Caco-2 (cell line): ENCODE data around the gene PLXNA4. TPM values are rescaled to one million over a fixed set of nuclear protein-coding genes. Genes with fewer than 3 reads are reported as not detected.

Experiments
- BruUV-seq: library from RNA; stranded (reverse); fragments of 400-500 nt; replicated peaks from 2 replicates; lab custom pipeline; 2021; lab: Mats Ljungman, UMichigan
- CTCF ChIA-PET: fragments of 300-600 bp; sonication (Branson Sonifier 250); formaldehyde crosslinking; loops from one replicate; lab custom pipeline; 2022; ENCODE audit warnings: antibody characterized with exemption; lab: Charles Lee
- POLR2A ChIA-PET: fragments of 300-600 bp; sonication (Branson Sonifier 250); formaldehyde crosslinking; loops from one replicate; lab custom pipeline; 2022; ENCODE audit warnings: antibody characterized with exemption; lab: Charles Lee
- DNase-seq, 2 experiments: peaks; one replicate each; pipeline versions ENCODE4 v3.0.0 to v3.0.0-alpha.2; 2020 to 2022
- H3K27me3 ChIP-seq: replicated peaks from 2 replicates; pipeline ENCODE4 v1.6.0; 2011; ENCODE audit warnings: low read length; ENCODE audit not compliant: control insufficient read depth, insufficient read depth
- H3K36me3 ChIP-seq: 2 replicates; pipeline ENCODE4 v1.5.1; 2011; ENCODE audit warnings: low read length; ENCODE audit not compliant: control insufficient read depth, insufficient read depth
- H3K4me1 ChIP-seq: fragments of 250-450 bp; sonication (Bioruptor Pico); 2 replicates; pipeline ENCODE4 v1.5.1; 2020; ENCODE audit warnings: mild to moderate bottlenecking
- H3K4me3 ChIP-seq: 2 replicates; pipeline ENCODE4 v1.5.1; 2011; ENCODE audit warnings: low read depth, mild to moderate bottlenecking, control low read depth, low read length
- H3K9me3 ChIP-seq: fragments of 250-450 bp; sonication (Bioruptor Pico); 2 replicates; pipeline ENCODE4 v1.5.1; 2020; ENCODE audit warnings: mild to moderate bottlenecking, moderate library complexity
- H3K27ac Mint-ChIP-seq: one replicate; pipeline ENCODE4 v1.8.0; 2022; ENCODE audit warnings: mixed read lengths; ENCODE audit not compliant: unreplicated experiment
- H3K27me3 Mint-ChIP-seq: one replicate; pipeline ENCODE4 v1.8.0; 2022; ENCODE audit warnings: mixed read lengths; ENCODE audit not compliant: insufficient read depth, unreplicated experiment
- H3K36me3 Mint-ChIP-seq: one replicate; pipeline ENCODE4 v1.8.0; 2022; ENCODE audit warnings: mild to moderate bottlenecking, mixed read lengths; ENCODE audit not compliant: insufficient read depth, unreplicated experiment
- H3K4me1 Mint-ChIP-seq: one replicate; pipeline ENCODE4 v1.8.0; 2022; ENCODE audit warnings: low read depth, mixed read lengths; ENCODE audit not compliant: unreplicated experiment
- H3K4me3 Mint-ChIP-seq: one replicate; pipeline ENCODE4 v1.8.0; 2022; ENCODE audit warnings: mild to moderate bottlenecking, moderate library complexity, mixed read lengths; ENCODE audit not compliant: unreplicated experiment
- H3K9me3 Mint-ChIP-seq: one replicate; pipeline ENCODE4 v1.8.0; 2022; ENCODE audit warnings: mixed read lengths; ENCODE audit not compliant: unreplicated experiment
- intact Hi-C: fragments of 100-400 bp; cut with micrococcal nuclease; formaldehyde crosslinking; loops from one replicate; pipeline ENCODE4 v1.10.0; 2022; ENCODE audit not compliant: unreplicated experiment
- total RNA-seq: library from RNA; stranded (reverse); gene quantifications from 2 replicates; pipeline ENCODE4 v1.2.3, GENCODE V29; 2022
- TF ChIP-seq, protein P1 (sequence below), 2 experiments: fragments of 200-600 bp in 1 of 2; IDR thresholded peaks; 1 replicate in 1 of 2; 2 replicates in 1 of 2; pipeline versions ENCODE4 v1.5.1 to v1.8.0; 2011 to 2022; ENCODE audit warnings: antibody characterized with exemption in 1 of 2, control low read depth in 1 of 2, inconsistent platforms in 1 of 2, low read depth in 1 of 2, low read length in 1 of 2, mild to moderate bottlenecking in 1 of 2, moderate library complexity in 1 of 2; ENCODE audit not compliant: insufficient read depth in 1 of 2, severe bottlenecking in 1 of 2, unreplicated experiment in 1 of 2

Gene PLXNA4
- total RNA-seq, 1 experiment from 2014 or later = 0.43 TPM

DNA sequence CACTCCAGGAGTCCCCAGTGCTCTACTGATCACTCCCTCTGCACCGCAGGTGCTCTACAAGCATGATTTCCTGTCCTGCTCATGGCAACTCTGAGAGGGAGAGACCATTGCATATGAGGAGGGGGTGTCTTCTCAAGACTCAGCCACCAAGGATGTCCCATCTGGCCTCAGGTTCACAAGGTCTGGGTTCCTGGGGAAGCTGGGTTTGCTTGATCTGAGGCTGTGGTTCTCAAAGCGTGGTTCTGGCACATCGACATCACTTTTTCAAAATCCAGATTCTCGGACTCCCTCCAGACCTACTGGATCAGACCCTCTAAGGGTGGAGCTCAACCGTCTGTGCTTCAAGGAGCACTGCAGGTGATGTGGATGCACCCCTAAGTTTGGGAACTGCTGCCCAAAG lies 247.5 kb downstream of the PLXNA4 start:
- H3K27ac Mint-ChIP-seq = no peak overlapping the region
- Histone ChIP-seq H3K27me3 (peaks cover 4% of the 10 kb centered on the region), H3K4me3 (no peak overlapping the region), H3K36me3 (no peaks in the 10 kb centered on the region), H3K4me1 (no peaks in the 10 kb centered on the region), H3K9me3 (no peaks in the 10 kb centered on the region)
- TF ChIP-seq, protein P1, sequence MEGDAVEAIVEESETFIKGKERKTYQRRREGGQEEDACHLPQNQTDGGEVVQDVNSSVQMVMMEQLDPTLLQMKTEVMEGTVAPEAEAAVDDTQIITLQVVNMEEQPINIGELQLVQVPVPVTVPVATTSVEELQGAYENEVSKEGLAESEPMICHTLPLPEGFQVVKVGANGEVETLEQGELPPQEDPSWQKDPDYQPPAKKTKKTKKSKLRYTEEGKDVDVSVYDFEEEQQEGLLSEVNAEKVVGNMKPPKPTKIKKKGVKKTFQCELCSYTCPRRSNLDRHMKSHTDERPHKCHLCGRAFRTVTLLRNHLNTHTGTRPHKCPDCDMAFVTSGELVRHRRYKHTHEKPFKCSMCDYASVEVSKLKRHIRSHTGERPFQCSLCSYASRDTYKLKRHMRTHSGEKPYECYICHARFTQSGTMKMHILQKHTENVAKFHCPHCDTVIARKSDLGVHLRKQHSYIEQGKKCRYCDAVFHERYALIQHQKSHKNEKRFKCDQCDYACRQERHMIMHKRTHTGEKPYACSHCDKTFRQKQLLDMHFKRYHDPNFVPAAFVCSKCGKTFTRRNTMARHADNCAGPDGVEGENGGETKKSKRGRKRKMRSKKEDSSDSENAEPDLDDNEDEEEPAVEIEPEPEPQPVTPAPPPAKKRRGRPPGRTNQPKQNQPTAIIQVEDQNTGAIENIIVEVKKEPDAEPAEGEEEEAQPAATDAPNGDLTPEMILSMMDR (IDR thresholded peaks at IDR 0.05; ENCODE audit: insufficient read depth in 1 of 2, low read depth in 1 of 2, low read length in 1 of 2, severe bottlenecking in 1 of 2, unreplicated experiment in 1 of 2) = no peak
- no peak for DNase-seq
- H3K4me3 Mint-ChIP-seq = no peak overlapping the region
- no peaks in the 10 kb centered on the region for H3K4me1 Mint-ChIP-seq
- CTCF ChIA-PET = no interaction called here
- BruUV-seq = no TSS peak
- intact Hi-C loops = no loop called here
- no peaks in the 10 kb centered on the region for H3K36me3 Mint-ChIP-seq
- H3K27me3 Mint-ChIP-seq = peaks cover 29% of the 10 kb centered on the region
- H3K9me3 Mint-ChIP-seq = no peaks in the 10 kb centered on the region
- POLR2A ChIA-PET = no interaction called here

DNA sequence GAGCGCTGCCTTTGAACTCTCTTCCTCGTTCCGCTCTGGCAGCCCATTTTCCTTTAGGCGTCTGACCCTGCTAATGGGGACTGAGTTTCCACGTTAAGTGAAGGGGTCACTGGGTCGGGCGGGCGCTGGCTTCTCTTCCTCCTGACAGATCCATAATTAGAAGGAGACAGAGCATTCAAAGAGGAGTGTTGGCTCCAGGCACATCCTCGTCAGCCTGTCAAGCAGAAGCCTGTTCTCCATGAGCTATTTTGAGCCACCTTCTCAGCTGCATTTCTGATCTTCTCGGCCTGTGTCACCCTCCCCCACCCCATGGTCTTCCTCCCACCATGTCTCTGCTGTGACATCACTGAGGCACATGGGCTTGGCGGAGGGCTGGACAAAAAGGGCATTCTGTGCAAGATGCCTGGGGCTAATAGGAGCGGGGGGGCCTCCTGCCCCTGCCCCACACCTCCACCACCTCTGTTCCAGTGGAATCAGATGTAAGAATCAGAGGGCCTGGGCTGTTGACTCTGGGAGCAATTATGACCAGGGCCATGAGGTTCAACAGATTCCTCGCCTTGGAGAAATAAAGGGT lies 248.1 kb downstream of the PLXNA4 start:
- Histone ChIP-seq H3K36me3 (no peaks in the 10 kb centered on the region), H3K9me3 (no peaks in the 10 kb centered on the region), H3K27me3 (peaks cover 4% of the 10 kb centered on the region), H3K4me1 (no peaks in the 10 kb centered on the region), H3K4me3 (no peak overlapping the region)
- H3K36me3 Mint-ChIP-seq = no peaks in the 10 kb centered on the region
- POLR2A ChIA-PET = no interaction called here
- TF ChIP-seq, protein P1 (IDR thresholded peaks at IDR 0.05; ENCODE audit: insufficient read depth in 1 of 2, low read depth in 1 of 2, low read length in 1 of 2, severe bottlenecking in 1 of 2, unreplicated experiment in 1 of 2) = no peak
- no peak overlapping the region for H3K27ac Mint-ChIP-seq
- no peaks in the 10 kb centered on the region for H3K4me1 Mint-ChIP-seq
- intact Hi-C loops = no loop called here
- no peaks in the 10 kb centered on the region for H3K9me3 Mint-ChIP-seq
- peaks cover 29% of the 10 kb centered on the region for H3K27me3 Mint-ChIP-seq
- CTCF ChIA-PET = no interaction called here
- no peak overlapping the region for H3K4me3 Mint-ChIP-seq
- BruUV-seq = no TSS peak
- no peak for DNase-seq

DNA sequence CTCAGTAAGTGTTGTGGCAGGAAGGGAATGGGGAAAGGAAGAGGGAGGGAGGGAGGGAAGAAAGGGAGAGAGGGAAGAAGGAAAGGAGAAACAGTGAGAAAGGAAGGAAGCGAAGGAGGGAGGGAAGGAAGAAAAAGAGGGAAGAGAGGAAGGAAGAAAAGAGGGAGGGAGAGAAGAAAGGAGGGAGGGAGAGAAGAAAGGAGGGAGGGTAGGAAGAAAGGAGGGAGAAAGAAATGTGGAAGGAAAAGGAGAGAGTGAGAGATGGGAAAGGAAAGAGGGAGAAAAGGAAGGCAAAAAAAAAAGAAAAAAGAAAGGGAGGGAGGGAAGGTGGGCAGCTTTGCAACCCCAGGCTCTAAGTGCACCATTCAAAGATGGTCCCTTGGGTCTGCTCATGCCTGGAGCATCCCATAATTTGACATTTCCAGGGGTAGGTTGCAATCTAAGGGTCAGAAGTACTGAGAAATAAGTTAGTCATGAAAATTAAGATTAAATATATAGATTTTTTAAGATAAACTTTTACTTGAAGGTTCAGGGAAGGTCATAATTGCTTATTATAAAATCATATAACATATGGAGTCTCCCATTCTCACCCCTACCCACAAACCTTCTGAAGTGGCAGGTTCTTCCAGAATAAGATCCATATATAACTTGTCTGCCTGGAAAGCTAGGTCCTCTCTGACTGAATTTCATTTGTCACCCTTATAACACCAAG lies 249.2 kb downstream of the PLXNA4 start:
- Histone ChIP-seq H3K4me3 (no peak overlapping the region), H3K27me3 (peaks cover 4% of the 10 kb centered on the region), H3K36me3 (no peaks in the 10 kb centered on the region), H3K9me3 (no peaks in the 10 kb centered on the region), H3K4me1 (no peaks in the 10 kb centered on the region)
- TF ChIP-seq, protein P1 (IDR thresholded peaks at IDR 0.05; ENCODE audit: insufficient read depth in 1 of 2, low read depth in 1 of 2, low read length in 1 of 2, severe bottlenecking in 1 of 2, unreplicated experiment in 1 of 2) = no peak
- H3K36me3 Mint-ChIP-seq = no peaks in the 10 kb centered on the region
- H3K27me3 Mint-ChIP-seq = peaks cover 24% of the 10 kb centered on the region
- no TSS peak for BruUV-seq
- H3K4me3 Mint-ChIP-seq = no peak overlapping the region
- no peak for DNase-seq
- H3K4me1 Mint-ChIP-seq = no peaks in the 10 kb centered on the region
- H3K9me3 Mint-ChIP-seq = no peaks in the 10 kb centered on the region
- H3K27ac Mint-ChIP-seq = no peak overlapping the region
- ChIA-PET CTCF (no interaction called here), POLR2A (no interaction called here)
- intact Hi-C loops = no loop called here
